ENCODE measurements around the gene ABCD2.

- TF ChIP-seq CTCF (conservative IDR thresholded peaks at IDR 0.05; ENCODE audit: low read depth, low read length) (no peak), EZH2phosphoT487 (IDR thresholded peaks at IDR 0.05; ENCODE audit: borderline replicate concordance, low read length) (no peak)
Observed at GRCh38 chr12:39510001-39510400, 109.6 kb downstream of the ABCD2 start.
